ENCODE data around the gene ARHGAP25.
A peak's percentile ranks its signal among the peaks of the same experiment; 100 is the strongest.

ARHGAP25 gene

GRCh38 chr2:68831686-68832232 is 97.1 kb downstream of the ARHGAP25 start:
- Histone ChIP-seq H3K36me3 (ENCODE audit: control insufficient read depth, insufficient read depth, low read length) (no peaks in the 10 kb centered on the region), H3K27ac (ENCODE audit: low read depth, low read length, severe bottlenecking) (peak overlapping the region; percentile 91), H3K4me3 (ENCODE audit: extremely low read depth, insufficient read depth, low read length, poor library complexity, severe bottlenecking) (no peak overlapping the region), H3K9me3 (ENCODE audit: control insufficient read depth, low read length) (no peaks in the 10 kb centered on the region), H3K4me1 (ENCODE audit: control insufficient read depth, insufficient read depth, low read length, poor library complexity, severe bottlenecking) (peaks cover 47% of the 10 kb centered on the region)
- 100% methylated on average over 1 of the region's 3 CpGs; no CpG with 5 or more reads in 1 of the 2 experiments for WGBS, 2 experiments (ENCODE audit: insufficient coverage in 2 of 2)

DNA sequence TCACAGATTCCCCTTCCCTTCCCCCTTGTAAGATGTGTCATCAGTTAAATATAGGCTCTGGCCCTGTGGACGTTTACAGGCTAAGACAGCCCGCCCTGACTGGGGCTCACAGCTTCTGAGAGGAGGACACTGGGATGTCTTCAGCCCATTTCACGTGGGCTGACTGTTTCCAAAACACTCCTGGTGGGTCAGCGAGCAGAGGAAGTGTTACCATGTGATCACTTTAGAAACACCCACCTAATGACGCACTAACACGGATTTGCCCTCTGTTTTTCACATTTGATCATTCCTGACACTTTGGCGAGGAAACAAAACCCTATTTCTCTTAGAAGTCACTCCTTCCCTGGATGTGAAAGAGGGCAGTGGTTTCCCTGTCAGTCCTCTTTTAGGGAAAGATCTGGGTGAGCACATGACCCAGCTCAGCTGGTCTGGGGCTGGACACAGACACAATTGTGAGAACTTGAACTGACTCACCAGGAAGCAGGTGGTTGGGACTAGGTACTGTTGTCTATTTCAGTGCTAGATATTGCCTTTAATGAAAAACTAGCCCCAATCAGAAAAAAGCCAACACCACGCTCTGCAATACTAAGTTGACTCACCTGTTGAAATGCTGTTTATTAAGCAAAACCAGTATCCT is 97.7 kb downstream of the ARHGAP25 start:
- peak overlapping the region; percentile 91 for H3K27ac ChIP-seq (ENCODE audit: low read depth, low read length, severe bottlenecking)
- 64 to 73% methylated on average over 7 of the region's 8 CpGs for WGBS, 2 experiments (ENCODE audit: insufficient coverage in 2 of 2)
- no peak overlapping the region for H3K4me3 ChIP-seq (ENCODE audit: extremely low read depth, insufficient read depth, low read length, poor library complexity, severe bottlenecking)
- peaks cover 47% of the 10 kb centered on the region for H3K4me1 ChIP-seq (ENCODE audit: control insufficient read depth, insufficient read depth, low read length, poor library complexity, severe bottlenecking)
- no peaks in the 10 kb centered on the region for H3K36me3 ChIP-seq (ENCODE audit: control insufficient read depth, insufficient read depth, low read length)
- no peaks in the 10 kb centered on the region for H3K9me3 ChIP-seq (ENCODE audit: control insufficient read depth, low read length)

DNA sequence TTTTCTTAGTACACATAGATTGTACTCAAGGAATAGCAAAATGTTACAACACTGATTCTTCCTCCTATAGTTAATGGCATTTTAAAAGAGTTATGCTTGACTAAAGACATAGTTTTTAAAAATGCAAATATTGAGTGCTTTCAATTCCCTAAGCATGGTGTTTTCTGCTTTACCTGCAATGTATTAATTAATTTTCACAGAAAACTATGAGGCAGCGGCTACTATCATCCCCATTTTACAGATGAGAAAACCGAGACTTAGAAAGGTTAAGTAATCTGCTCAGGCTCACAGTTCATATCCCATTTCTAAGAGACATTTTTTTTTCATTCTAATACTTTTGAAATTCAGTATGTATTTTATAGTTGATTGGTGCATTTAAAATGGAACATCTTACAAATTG is 98.6 kb downstream of the ARHGAP25 start:
- Histone ChIP-seq H3K4me1 (ENCODE audit: control insufficient read depth, insufficient read depth, low read length, poor library complexity, severe bottlenecking) (peaks cover 44% of the 10 kb centered on the region), H3K27ac (ENCODE audit: low read depth, low read length, severe bottlenecking) (no peak overlapping the region), H3K4me3 (ENCODE audit: extremely low read depth, insufficient read depth, low read length, poor library complexity, severe bottlenecking) (no peak overlapping the region), H3K36me3 (ENCODE audit: control insufficient read depth, insufficient read depth, low read length) (no peaks in the 10 kb centered on the region), H3K9me3 (ENCODE audit: control insufficient read depth, low read length) (no peaks in the 10 kb centered on the region)
- WGBS, 2 experiments (ENCODE audit: insufficient coverage in 2 of 2), result 100% methylated on average over 2 of the region's 2 CpGs

GRCh38 chr2:68834737-68835376 is 100.2 kb downstream of the ARHGAP25 start:
- Histone ChIP-seq H3K4me3 (ENCODE audit: extremely low read depth, insufficient read depth, low read length, poor library complexity, severe bottlenecking) (no peak overlapping the region), H3K36me3 (ENCODE audit: control insufficient read depth, insufficient read depth, low read length) (no peaks in the 10 kb centered on the region), H3K9me3 (ENCODE audit: control insufficient read depth, low read length) (peaks cover 6% of the 10 kb centered on the region), H3K4me1 (ENCODE audit: control insufficient read depth, insufficient read depth, low read length, poor library complexity, severe bottlenecking) (peaks cover 27% of the 10 kb centered on the region), H3K27ac (ENCODE audit: low read depth, low read length, severe bottlenecking) (no peak overlapping the region)
- WGBS, 2 experiments (ENCODE audit: insufficient coverage in 2 of 2), result 97% methylated on average over 5 of the region's 6 CpGs

DNA sequence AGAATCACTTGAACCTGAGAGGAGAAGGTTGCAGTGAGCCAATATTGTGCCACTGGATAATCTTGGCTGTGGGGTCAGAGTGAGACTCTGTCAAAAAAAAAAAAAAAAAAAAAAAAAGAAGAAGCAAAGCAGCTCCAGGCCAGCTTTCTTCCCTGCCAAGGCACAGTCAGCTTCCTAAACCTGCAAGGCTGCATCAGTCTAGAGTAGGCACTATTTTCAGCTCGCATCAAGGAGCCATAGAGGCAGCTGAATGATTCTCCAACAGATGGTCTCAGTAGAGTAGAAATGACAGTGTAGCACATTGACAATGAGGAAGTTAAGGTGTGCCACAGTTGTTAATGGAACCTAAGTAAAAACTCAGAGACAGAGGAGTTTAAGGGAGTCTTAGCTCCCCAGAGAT is 101.0 kb downstream of the ARHGAP25 start:
- no peak overlapping the region for H3K4me3 ChIP-seq (ENCODE audit: extremely low read depth, insufficient read depth, low read length, poor library complexity, severe bottlenecking)
- H3K36me3 ChIP-seq (ENCODE audit: control insufficient read depth, insufficient read depth, low read length), result no peaks in the 10 kb centered on the region
- H3K9me3 ChIP-seq (ENCODE audit: control insufficient read depth, low read length), result peaks cover 6% of the 10 kb centered on the region
- no peak overlapping the region for H3K27ac ChIP-seq (ENCODE audit: low read depth, low read length, severe bottlenecking)
- peaks cover 19% of the 10 kb centered on the region for H3K4me1 ChIP-seq (ENCODE audit: control insufficient read depth, insufficient read depth, low read length, poor library complexity, severe bottlenecking)
- WGBS, 2 experiments (ENCODE audit: insufficient coverage in 2 of 2), result 80 to 100% methylated on average over 1 of the region's 1 CpG

GRCh38 chr2:68837164-68837860 is 102.7 kb downstream of the ARHGAP25 start:
- no peak overlapping the region for H3K27ac ChIP-seq (ENCODE audit: low read depth, low read length, severe bottlenecking)
- H3K9me3 ChIP-seq (ENCODE audit: control insufficient read depth, low read length), result peaks cover 6% of the 10 kb centered on the region
- H3K4me3 ChIP-seq (ENCODE audit: extremely low read depth, insufficient read depth, low read length, poor library complexity, severe bottlenecking), result no peak overlapping the region
- peaks cover 8% of the 10 kb centered on the region for H3K4me1 ChIP-seq (ENCODE audit: control insufficient read depth, insufficient read depth, low read length, poor library complexity, severe bottlenecking)
- H3K36me3 ChIP-seq (ENCODE audit: control insufficient read depth, insufficient read depth, low read length), result no peaks in the 10 kb centered on the region
- WGBS, 2 experiments (ENCODE audit: insufficient coverage in 2 of 2), result 85 to 86% methylated on average over 10 to 11 of the region's 15 CpGs

DNA sequence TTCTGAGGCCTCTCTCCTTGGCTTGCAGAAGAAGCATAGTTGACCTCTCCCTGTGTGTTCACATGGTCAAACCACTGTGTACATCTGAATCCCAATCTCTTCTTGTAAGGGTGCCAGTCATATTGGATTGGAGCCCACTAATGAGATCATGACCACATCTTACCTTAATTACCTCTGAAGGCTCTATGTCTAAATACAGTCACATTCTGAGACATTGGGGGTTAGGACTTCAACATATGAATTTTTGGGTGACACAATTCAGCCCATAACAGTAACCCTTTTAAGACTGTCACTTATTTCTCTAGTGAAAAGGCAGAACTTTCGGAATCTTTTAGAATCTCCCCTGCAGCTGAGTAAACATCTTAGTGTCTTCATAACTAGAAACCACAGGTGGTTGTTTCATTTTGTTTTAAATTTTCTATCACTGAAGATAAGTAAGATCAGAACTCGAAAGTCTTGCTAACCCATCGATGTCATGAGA is 103.3 kb downstream of the ARHGAP25 start:
- Histone ChIP-seq H3K36me3 (ENCODE audit: control insufficient read depth, insufficient read depth, low read length) (no peaks in the 10 kb centered on the region), H3K27ac (ENCODE audit: low read depth, low read length, severe bottlenecking) (no peak overlapping the region), H3K4me1 (ENCODE audit: control insufficient read depth, insufficient read depth, low read length, poor library complexity, severe bottlenecking) (peaks cover 2% of the 10 kb centered on the region), H3K4me3 (ENCODE audit: extremely low read depth, insufficient read depth, low read length, poor library complexity, severe bottlenecking) (no peak overlapping the region), H3K9me3 (ENCODE audit: control insufficient read depth, low read length) (peaks cover 6% of the 10 kb centered on the region)
- no CpG with 5 or more reads among the region's 3 CpGs for WGBS, 2 experiments (ENCODE audit: insufficient coverage in 2 of 2)

- Histone ChIP-seq H3K36me3 (ENCODE audit: control insufficient read depth, insufficient read depth, low read length) (no peaks in the 10 kb centered on the region), H3K4me3 (ENCODE audit: extremely low read depth, insufficient read depth, low read length, poor library complexity, severe bottlenecking) (no peak overlapping the region)
- 88 to 96% methylated on average over 3 to 4 of the region's 10 CpGs for WGBS, 2 experiments (ENCODE audit: insufficient coverage in 2 of 2)
Observed at GRCh38 chr2:68838641-68839040, 104.0 kb downstream of the ARHGAP25 start.

DNA sequence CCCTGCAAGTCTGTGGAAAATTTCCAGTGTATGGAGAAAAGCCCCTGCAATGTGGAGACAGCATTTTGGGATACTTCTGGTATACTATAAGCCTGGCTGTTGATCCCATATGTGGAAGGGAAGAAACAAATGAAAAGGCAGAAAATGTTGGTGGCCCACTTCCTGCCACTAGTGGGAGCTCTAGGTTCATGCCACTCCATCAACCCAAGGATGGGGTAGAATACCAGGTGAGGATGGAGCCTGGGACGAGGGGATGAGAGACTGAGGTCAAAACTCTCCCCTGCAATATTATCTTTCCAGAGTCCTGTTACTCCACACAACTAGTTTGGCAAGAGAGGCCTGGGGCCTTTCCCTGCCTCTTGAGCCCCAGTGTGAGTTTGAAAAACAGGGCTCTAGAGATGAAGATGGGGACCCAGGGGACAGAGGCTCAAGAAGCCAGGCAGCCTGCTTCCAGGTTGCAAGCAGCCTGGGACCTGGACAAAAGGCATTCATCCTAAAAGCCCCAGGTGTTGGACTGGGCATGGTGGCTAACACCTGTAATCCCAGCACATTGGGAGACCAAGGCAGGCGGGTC is 104.7 kb downstream of the ARHGAP25 start:
- whole genome bisulfite sequencing, 2 experiments (ENCODE audit: insufficient coverage in 2 of 2), result 90 to 100% methylated on average over 1 of the region's 2 CpGs
- Histone ChIP-seq H3K27ac (ENCODE audit: low read depth, low read length, severe bottlenecking) (no peak overlapping the region), H3K4me1 (ENCODE audit: control insufficient read depth, insufficient read depth, low read length, poor library complexity, severe bottlenecking) (no peaks in the 10 kb centered on the region), H3K4me3 (ENCODE audit: extremely low read depth, insufficient read depth, low read length, poor library complexity, severe bottlenecking) (no peak overlapping the region), H3K9me3 (ENCODE audit: control insufficient read depth, low read length) (peaks cover 6% of the 10 kb centered on the region), H3K36me3 (ENCODE audit: control insufficient read depth, insufficient read depth, low read length) (no peaks in the 10 kb centered on the region)

More at GRCh38 chr2:68838641-68839040, 104.0 kb downstream of the ARHGAP25 start:
- no peaks in the 10 kb centered on the region for H3K4me1 ChIP-seq (ENCODE audit: control insufficient read depth, insufficient read depth, low read length, poor library complexity, severe bottlenecking)
- H3K9me3 ChIP-seq (ENCODE audit: control insufficient read depth, low read length), result peaks cover 6% of the 10 kb centered on the region
- H3K27ac ChIP-seq (ENCODE audit: low read depth, low read length, severe bottlenecking), result no peak overlapping the region

GRCh38 chr2:68845043-68845442 is 110.4 kb downstream of the ARHGAP25 start:
- Histone ChIP-seq H3K4me1 (ENCODE audit: control insufficient read depth, insufficient read depth, low read length, poor library complexity, severe bottlenecking) (peaks cover 14% of the 10 kb centered on the region), H3K27ac (ENCODE audit: low read depth, low read length, severe bottlenecking) (no peak overlapping the region), H3K36me3 (ENCODE audit: control insufficient read depth, insufficient read depth, low read length) (no peaks in the 10 kb centered on the region), H3K9me3 (ENCODE audit: control insufficient read depth, low read length) (no peaks in the 10 kb centered on the region), H3K4me3 (ENCODE audit: extremely low read depth, insufficient read depth, low read length, poor library complexity, severe bottlenecking) (no peak overlapping the region)
- no CpG with 5 or more reads among the region's 2 CpGs for WGBS, 2 experiments (ENCODE audit: insufficient coverage in 2 of 2)
